Ascending aorta (tissue), 2 donors: Measurements from ENCODE around the gene SLC41A3. TPM values are rescaled to one million over a fixed set of nuclear protein-coding genes. Genes with fewer than 3 reads are reported as not detected.

Source experiments
- DNase-seq, 2 donors: peaks; one replicate each; pipeline ENCODE4 v3.0.0-alpha.2; 2019; ENCODE audit warnings: low spot score in 2 of 2
- H3K27ac ChIP-seq, 2 donors: fragments of 200-600 bp; sonication (generic); one replicate each; pipeline ENCODE4 v1.5.1; 2016 to 2017; ENCODE audit warnings: mild to moderate bottlenecking in 1 of 2
- H3K27me3 ChIP-seq: fragments of 200-600 bp; sonication (generic); one replicate; pipeline ENCODE4 v1.5.1; 2017
- H3K36me3 ChIP-seq, 2 donors: fragments of 200-600 bp; sonication (generic); one replicate each; pipeline ENCODE4 v1.5.1; 2016
- H3K4me1 ChIP-seq, 2 donors: fragments of 200-600 bp; sonication (generic); one replicate each; pipeline ENCODE4 v1.5.1; 2016 to 2017; ENCODE audit warnings: mild to moderate bottlenecking in 1 of 2
- H3K4me3 ChIP-seq, 2 donors: fragments of 200-600 bp; sonication (generic); one replicate each; pipeline ENCODE4 v1.5.1; 2016 to 2017; ENCODE audit warnings: mild to moderate bottlenecking in 1 of 2
- H3K9me3 ChIP-seq, 2 donors: fragments of 200-600 bp; sonication (generic); one replicate each; pipeline ENCODE4 v1.5.1; 2016
- CTCF ChIP-seq, 3 experiments: fragments of 200-600 bp in 2 of 3; fragments of 450-650 bp in 1 of 3; sonication (generic) in 2 of 3; IDR thresholded peaks; one replicate each; pipeline ENCODE4 v1.5.1; 2016 to 2019; ENCODE audit warnings: antibody characterized with exemption in 3 of 3, mild to moderate bottlenecking in 1 of 3, moderate library complexity in 1 of 3
- intact Hi-C: fragments of 100-400 bp; cut with DNase I; formaldehyde crosslinking; loops from one replicate; pipeline ENCODE4 v1.15.1; 2023
- total RNA-seq: library from RNA; depleted of rRNA; stranded (reverse); fragments of >200 nt; gene quantifications from one replicate; pipeline ENCODE4 v1.1.0, GENCODE V29; 2016

The SLC41A3 gene
- total RNA-seq, 1 donor from 2014 or later: 111 TPM

GRCh38 chr3:126058666-126059065, 25.3 kb downstream of the SLC41A3 start:
- H3K4me1 ChIP-seq: no peaks in the 10 kb centered on the region
- no peaks in the 10 kb centered on the region for H3K27me3 ChIP-seq
- peaks cover 0 to 7% of the 10 kb centered on the region in 2 donors for H3K36me3 ChIP-seq
- TF ChIP-seq CTCF (IDR thresholded peaks at IDR 0.05): no peak
- H3K27ac ChIP-seq: no peak overlapping the region
- intact Hi-C loops: no loop called here
- H3K9me3 ChIP-seq: no peaks in the 10 kb centered on the region
- no peak overlapping the region for H3K4me3 ChIP-seq
- peak in 1 of 2 donors; percentile 15 for DNase-seq

- H3K27me3 ChIP-seq: no peaks in the 10 kb centered on the region
- no peak overlapping the region for H3K27ac ChIP-seq
- no peak for TF ChIP-seq CTCF (IDR thresholded peaks at IDR 0.05)
- peak in 1 of 2 donors; percentile 35 for DNase-seq
- H3K36me3 ChIP-seq: peaks cover 0 to 7% of the 10 kb centered on the region in 2 donors
- intact Hi-C loops: no loop called here
- no peak overlapping the region for H3K4me3 ChIP-seq
- H3K9me3 ChIP-seq: no peaks in the 10 kb centered on the region
- H3K4me1 ChIP-seq: no peaks in the 10 kb centered on the region
Measured at GRCh38 chr3:126057936-126058335, 26.0 kb downstream of the SLC41A3 start.

- no peaks in the 10 kb centered on the region for H3K9me3 ChIP-seq
- DNase-seq: peak in 1 of 2 donors; percentile 25
- no peaks in the 10 kb centered on the region for H3K4me1 ChIP-seq
- TF ChIP-seq CTCF (IDR thresholded peaks at IDR 0.05): no peak
- H3K27me3 ChIP-seq: no peaks in the 10 kb centered on the region
- H3K4me3 ChIP-seq: no peak overlapping the region
- H3K27ac ChIP-seq: no peak overlapping the region
- intact Hi-C loops: no loop called here
- H3K36me3 ChIP-seq: peaks cover 0 to 7% of the 10 kb centered on the region in 2 donors
Measured at GRCh38 chr3:126057501-126057819, 26.5 kb downstream of the SLC41A3 start.

- Histone ChIP-seq H3K27ac (no peak overlapping the region), H3K27me3 (no peaks in the 10 kb centered on the region), H3K36me3 (peaks cover 0 to 7% of the 10 kb centered on the region in 2 donors), H3K9me3 (no peaks in the 10 kb centered on the region), H3K4me3 (no peak overlapping the region), H3K4me1 (no peaks in the 10 kb centered on the region)
- TF ChIP-seq CTCF (IDR thresholded peaks at IDR 0.05): no peak
- intact Hi-C loops: no loop called here
- DNase-seq: peak in 1 of 2 donors; percentile 59
Measured at GRCh38 chr3:126056681-126057500, 27.0 kb downstream of the SLC41A3 start.

- Histone ChIP-seq H3K4me1 (no peaks in the 10 kb centered on the region), H3K9me3 (no peaks in the 10 kb centered on the region), H3K36me3 (peaks cover 0 to 8% of the 10 kb centered on the region in 2 donors), H3K27me3 (no peaks in the 10 kb centered on the region), H3K27ac (no peak overlapping the region), H3K4me3 (no peak overlapping the region)
- TF ChIP-seq CTCF (IDR thresholded peaks at IDR 0.05): no peak
- peak in 1 of 2 donors; percentile 39 for DNase-seq
- intact Hi-C loops: no loop called here
Measured at GRCh38 chr3:126056088-126056487, 27.8 kb downstream of the SLC41A3 start.
